Ishikawa (cell line): ENCODE data around the gene PTPRE.

Source experiments
- CEBPB ChIP-seq: IDR thresholded peaks from 2 replicates; pipeline ENCODE4 v1.6.1; 2012
- EGR1 ChIP-seq: IDR thresholded peaks from 2 replicates; pipeline ENCODE4 v1.6.1; 2012
- EP300 ChIP-seq: IDR thresholded peaks from 2 replicates; pipeline ENCODE4 v1.6.1; 2012; ENCODE audit warnings: borderline replicate concordance
- FOXM1 ChIP-seq: IDR thresholded peaks from 2 replicates; pipeline ENCODE4 v1.6.1; 2012; ENCODE audit warnings: low read depth, borderline replicate concordance
- RAD21 ChIP-seq: IDR thresholded peaks from 2 replicates; pipeline ENCODE4 v1.6.1; 2012; ENCODE audit warnings: low read depth
- TAF1 ChIP-seq: IDR thresholded peaks from 2 replicates; pipeline ENCODE4 v1.6.1; 2012; ENCODE audit warnings: low read depth, mild to moderate bottlenecking
- TEAD4 ChIP-seq: IDR thresholded peaks from 2 replicates; pipeline ENCODE4 v1.6.1; 2012
- YY1 ChIP-seq: IDR thresholded peaks from 2 replicates; pipeline ENCODE4 v1.6.1; 2012; ENCODE audit warnings: low read depth
- TF ChIP-seq, protein P1 (sequence below): IDR thresholded peaks from 2 replicates; pipeline ENCODE4 v1.6.1; 2012; ENCODE audit warnings: low read depth, mild to moderate bottlenecking
- TF ChIP-seq, protein P2 (sequence below): IDR thresholded peaks from 2 replicates; pipeline ENCODE4 v1.6.1; 2012
- TF ChIP-seq, protein P3 (sequence below): IDR thresholded peaks from 2 replicates; pipeline ENCODE4 v1.6.1; 2012

DNA sequence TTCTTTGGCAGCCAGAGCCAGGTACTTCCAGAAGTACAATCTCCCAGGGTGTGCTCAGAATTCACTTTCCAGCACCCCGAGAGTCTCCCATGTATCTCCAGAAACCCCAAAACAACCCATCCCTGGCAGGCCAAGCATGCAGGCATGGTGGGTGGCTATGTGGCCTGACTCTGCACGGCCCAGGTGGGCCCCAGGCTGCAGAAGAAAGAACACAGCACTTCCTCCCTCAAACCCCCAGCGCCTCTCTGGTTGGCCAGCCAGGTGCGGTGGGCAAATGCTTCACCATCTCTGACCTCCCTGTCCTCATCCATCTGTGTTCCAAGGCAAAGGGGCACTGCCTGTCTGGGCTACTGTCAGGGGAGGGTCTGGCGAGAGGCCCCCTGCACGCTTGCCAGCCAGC, 119.0 kb downstream of the PTPRE start:
- no peak for TF ChIP-seq RAD21
- no peak for TF ChIP-seq TAF1
- TF ChIP-seq, protein P1, sequence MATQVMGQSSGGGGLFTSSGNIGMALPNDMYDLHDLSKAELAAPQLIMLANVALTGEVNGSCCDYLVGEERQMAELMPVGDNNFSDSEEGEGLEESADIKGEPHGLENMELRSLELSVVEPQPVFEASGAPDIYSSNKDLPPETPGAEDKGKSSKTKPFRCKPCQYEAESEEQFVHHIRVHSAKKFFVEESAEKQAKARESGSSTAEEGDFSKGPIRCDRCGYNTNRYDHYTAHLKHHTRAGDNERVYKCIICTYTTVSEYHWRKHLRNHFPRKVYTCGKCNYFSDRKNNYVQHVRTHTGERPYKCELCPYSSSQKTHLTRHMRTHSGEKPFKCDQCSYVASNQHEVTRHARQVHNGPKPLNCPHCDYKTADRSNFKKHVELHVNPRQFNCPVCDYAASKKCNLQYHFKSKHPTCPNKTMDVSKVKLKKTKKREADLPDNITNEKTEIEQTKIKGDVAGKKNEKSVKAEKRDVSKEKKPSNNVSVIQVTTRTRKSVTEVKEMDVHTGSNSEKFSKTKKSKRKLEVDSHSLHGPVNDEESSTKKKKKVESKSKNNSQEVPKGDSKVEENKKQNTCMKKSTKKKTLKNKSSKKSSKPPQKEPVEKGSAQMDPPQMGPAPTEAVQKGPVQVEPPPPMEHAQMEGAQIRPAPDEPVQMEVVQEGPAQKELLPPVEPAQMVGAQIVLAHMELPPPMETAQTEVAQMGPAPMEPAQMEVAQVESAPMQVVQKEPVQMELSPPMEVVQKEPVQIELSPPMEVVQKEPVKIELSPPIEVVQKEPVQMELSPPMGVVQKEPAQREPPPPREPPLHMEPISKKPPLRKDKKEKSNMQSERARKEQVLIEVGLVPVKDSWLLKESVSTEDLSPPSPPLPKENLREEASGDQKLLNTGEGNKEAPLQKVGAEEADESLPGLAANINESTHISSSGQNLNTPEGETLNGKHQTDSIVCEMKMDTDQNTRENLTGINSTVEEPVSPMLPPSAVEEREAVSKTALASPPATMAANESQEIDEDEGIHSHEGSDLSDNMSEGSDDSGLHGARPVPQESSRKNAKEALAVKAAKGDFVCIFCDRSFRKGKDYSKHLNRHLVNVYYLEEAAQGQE, result no peak
- no peak for TF ChIP-seq CEBPB
- no peak for TF ChIP-seq YY1
- TF ChIP-seq TEAD4, result no peak
- no peak for TF ChIP-seq FOXM1
- no peak for TF ChIP-seq EP300
- TF ChIP-seq, protein P2, sequence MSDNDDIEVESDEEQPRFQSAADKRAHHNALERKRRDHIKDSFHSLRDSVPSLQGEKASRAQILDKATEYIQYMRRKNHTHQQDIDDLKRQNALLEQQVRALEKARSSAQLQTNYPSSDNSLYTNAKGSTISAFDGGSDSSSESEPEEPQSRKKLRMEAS, result no peak
- TF ChIP-seq, protein P3, sequence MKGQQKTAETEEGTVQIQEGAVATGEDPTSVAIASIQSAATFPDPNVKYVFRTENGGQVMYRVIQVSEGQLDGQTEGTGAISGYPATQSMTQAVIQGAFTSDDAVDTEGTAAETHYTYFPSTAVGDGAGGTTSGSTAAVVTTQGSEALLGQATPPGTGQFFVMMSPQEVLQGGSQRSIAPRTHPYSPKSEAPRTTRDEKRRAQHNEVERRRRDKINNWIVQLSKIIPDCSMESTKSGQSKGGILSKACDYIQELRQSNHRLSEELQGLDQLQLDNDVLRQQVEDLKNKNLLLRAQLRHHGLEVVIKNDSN, result no peak
- TF ChIP-seq EGR1, result no peak
